ENCODE data around the gene INSYN2B.
A peak's percentile ranks its signal among the peaks of the same experiment; 100 is the strongest.

Gene INSYN2B

GRCh38 chr5:169939731-169940130 lies 40.6 kb downstream of the INSYN2B start:
- no peak for DNase-seq (ENCODE audit: low read depth)

GRCh38 chr5:169938439-169938838 lies 41.9 kb downstream of the INSYN2B start:
- no peak overlapping the region for H3K4me3 ChIP-seq (ENCODE audit: low read depth, low read length)
- no peak for DNase-seq (ENCODE audit: low read depth)

More at GRCh38 chr5:169939731-169940130, 40.6 kb downstream of the INSYN2B start:
- H3K4me3 ChIP-seq (ENCODE audit: low read depth, low read length): no peak overlapping the region

- no peak for DNase-seq (ENCODE audit: low read depth)
These were observed 44.5 kb downstream of the INSYN2B start for GRCh38 chr5:169935762-169936161.

GRCh38 chr5:169934990-169935389 lies 45.3 kb downstream of the INSYN2B start:
- no peak overlapping the region for H3K4me3 ChIP-seq (ENCODE audit: low read depth, low read length)
- DNase-seq (ENCODE audit: low read depth): no peak

More at GRCh38 chr5:169935762-169936161, 44.5 kb downstream of the INSYN2B start:
- no peak overlapping the region for H3K4me3 ChIP-seq (ENCODE audit: low read depth, low read length)

- DNase-seq (ENCODE audit: low read depth): no peak
- H3K4me3 ChIP-seq (ENCODE audit: low read depth, low read length): no peak overlapping the region
These were observed 46.7 kb downstream of the INSYN2B start for GRCh38 chr5:169933616-169934015.

- H3K4me3 ChIP-seq (ENCODE audit: low read depth, low read length): no peak overlapping the region
- DNase-seq (ENCODE audit: low read depth): no peak
These were observed 47.2 kb downstream of the INSYN2B start for GRCh38 chr5:169933127-169933526.

GRCh38 chr5:169923988-169924387 lies 56.3 kb downstream of the INSYN2B start:
- no peak for DNase-seq (ENCODE audit: low read depth)

GRCh38 chr5:169922474-169922873 lies 57.8 kb downstream of the INSYN2B start:
- no peak for DNase-seq (ENCODE audit: low read depth)
- no peak overlapping the region for H3K4me3 ChIP-seq (ENCODE audit: low read depth, low read length)

More at GRCh38 chr5:169923988-169924387, 56.3 kb downstream of the INSYN2B start:
- H3K4me3 ChIP-seq (ENCODE audit: low read depth, low read length): no peak overlapping the region

GRCh38 chr5:169921949-169922348 lies 58.3 kb downstream of the INSYN2B start:
- DNase-seq (ENCODE audit: low read depth): no peak
- no peak overlapping the region for H3K4me3 ChIP-seq (ENCODE audit: low read depth, low read length)

GRCh38 chr5:169921384-169921783 lies 58.9 kb downstream of the INSYN2B start:
- no peak overlapping the region for H3K4me3 ChIP-seq (ENCODE audit: low read depth, low read length)
- no peak for DNase-seq (ENCODE audit: low read depth)

- no peak for DNase-seq (ENCODE audit: low read depth)
- no peak overlapping the region for H3K4me3 ChIP-seq (ENCODE audit: low read depth, low read length)
These were observed 59.8 kb downstream of the INSYN2B start for GRCh38 chr5:169920474-169920873.

GRCh38 chr5:169918228-169918627 lies 62.1 kb downstream of the INSYN2B start:
- H3K4me3 ChIP-seq (ENCODE audit: low read depth, low read length): no peak overlapping the region
- no peak for DNase-seq (ENCODE audit: low read depth)

- no peak for DNase-seq (ENCODE audit: low read depth)
- no peak overlapping the region for H3K4me3 ChIP-seq (ENCODE audit: low read depth, low read length)
These were observed 62.8 kb downstream of the INSYN2B start for GRCh38 chr5:169917500-169917899.

- peak; percentile 79 for DNase-seq (ENCODE audit: low read depth)
- H3K4me3 ChIP-seq (ENCODE audit: low read depth, low read length): no peak overlapping the region
These were observed 65.5 kb downstream of the INSYN2B start for GRCh38 chr5:169914766-169915165.

GRCh38 chr5:169913479-169913878 lies 66.8 kb downstream of the INSYN2B start:
- no peak for DNase-seq (ENCODE audit: low read depth)
- no peak overlapping the region for H3K4me3 ChIP-seq (ENCODE audit: low read depth, low read length)

- no peak overlapping the region for H3K4me3 ChIP-seq (ENCODE audit: low read depth, low read length)
- DNase-seq (ENCODE audit: low read depth): no peak
These were observed 68.7 kb downstream of the INSYN2B start for GRCh38 chr5:169911448-169912212.

GRCh38 chr5:169910393-169910792 lies 69.9 kb downstream of the INSYN2B start:
- no peak for DNase-seq (ENCODE audit: low read depth)
- H3K4me3 ChIP-seq (ENCODE audit: low read depth, low read length): no peak overlapping the region

GRCh38 chr5:169909945-169910344 lies 70.3 kb downstream of the INSYN2B start:
- DNase-seq (ENCODE audit: low read depth): no peak
- H3K4me3 ChIP-seq (ENCODE audit: low read depth, low read length): no peak overlapping the region

- no peak for DNase-seq (ENCODE audit: low read depth)
- H3K4me3 ChIP-seq (ENCODE audit: low read depth, low read length): no peak overlapping the region
These were observed 71.4 kb downstream of the INSYN2B start for GRCh38 chr5:169908864-169909263.

- no peak for DNase-seq (ENCODE audit: low read depth)
- H3K4me3 ChIP-seq (ENCODE audit: low read depth, low read length): no peak overlapping the region
These were observed 73.3 kb downstream of the INSYN2B start for GRCh38 chr5:169906745-169907649.
